Stimulated activated CD4-positive, alpha-beta T cell treated with anti-CD3 and anti-CD28 coated beads, Interleukin-12 subunit alpha, Interleukin-12 subunit beta, amount 100 ng/mL, for 4 hours (primary cell): ENCODE measurements around the gene ATRN.

Experiments
- DNase-seq: peaks from one replicate; pipeline ENCODE4 v3.0.0-alpha.2; 2020

ATRN gene

DNA sequence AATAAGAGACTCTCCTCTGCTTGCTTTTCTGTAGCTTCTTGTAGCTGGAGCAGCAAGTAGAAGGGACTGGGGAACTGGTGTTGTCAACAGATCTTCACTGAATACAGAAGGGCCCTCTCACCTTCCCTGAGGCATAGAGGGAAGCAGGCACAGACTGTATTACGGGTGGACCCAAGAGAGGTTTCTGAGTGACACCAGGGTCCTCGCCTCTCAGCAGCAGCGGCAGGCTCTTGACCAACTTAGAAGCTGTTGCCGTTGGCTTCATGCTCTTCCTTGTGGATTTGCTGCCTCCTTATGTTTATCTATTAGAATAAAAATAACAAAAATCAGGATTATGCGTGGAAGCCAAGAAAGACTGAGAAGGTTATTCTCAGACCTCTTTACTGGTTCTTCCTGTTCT lies 160.7 kb downstream of the ATRN start:
- no peak for DNase-seq

DNA sequence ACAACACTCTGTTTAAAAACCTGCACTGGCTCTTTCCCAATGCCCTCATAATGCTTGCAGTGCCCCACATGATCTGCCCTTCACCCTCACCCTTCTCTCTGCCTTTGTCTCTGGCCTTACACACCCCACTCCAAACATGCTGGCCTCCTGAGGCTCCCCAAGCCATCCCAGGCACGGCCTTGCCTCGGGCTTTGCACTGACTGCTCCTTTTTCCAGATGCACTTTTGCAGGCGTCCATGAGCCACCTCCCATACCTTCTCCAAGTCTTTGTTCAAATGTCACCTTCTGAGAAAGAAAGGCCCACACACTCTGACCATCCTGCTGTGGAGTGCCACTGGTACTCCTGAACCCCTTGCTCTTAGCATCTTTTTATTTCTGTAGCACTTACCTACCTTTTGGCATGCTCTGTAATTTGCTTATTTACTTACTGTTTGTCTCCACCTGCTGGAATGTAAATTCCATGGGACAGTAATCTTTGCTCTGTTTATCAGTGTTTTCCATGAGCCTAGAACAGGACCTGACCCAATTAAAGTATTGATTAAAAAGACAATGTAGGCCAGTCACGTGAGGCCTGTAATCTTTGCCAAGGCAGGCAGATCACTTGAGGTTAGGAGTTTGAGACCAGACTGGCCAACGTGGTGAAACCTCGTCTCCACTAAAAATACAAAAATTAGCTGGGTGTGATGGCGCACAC lies 161.6 kb downstream of the ATRN start:
- no peak for DNase-seq

DNA sequence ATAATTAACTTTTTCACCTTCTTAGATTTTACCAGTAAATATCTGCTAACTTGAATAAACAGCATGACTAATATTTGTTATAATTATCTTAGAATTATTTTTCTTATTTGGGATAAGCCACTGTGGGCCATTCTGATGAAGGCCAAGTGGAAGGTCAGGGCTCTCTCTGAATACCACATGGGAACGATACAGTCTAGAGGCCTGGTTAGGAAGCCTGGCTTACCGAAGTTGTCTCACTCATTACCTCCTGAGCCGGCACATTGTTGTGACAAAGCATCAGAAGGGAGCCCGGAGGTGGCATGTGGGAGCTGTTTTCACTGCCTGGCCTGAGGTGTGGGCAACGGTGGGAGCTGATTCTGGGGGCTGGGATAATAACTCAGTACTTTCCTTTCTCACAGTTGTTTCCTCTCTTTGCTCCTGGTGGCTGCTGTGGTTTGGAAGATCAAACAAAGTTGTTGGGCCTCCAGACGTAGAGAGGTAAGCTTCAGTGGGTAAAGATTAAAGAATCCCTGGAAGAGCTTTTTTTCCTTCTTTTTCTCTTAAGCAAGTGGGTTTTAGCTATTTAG lies 163.2 kb downstream of the ATRN start:
- DNase-seq, result no peak

DNA sequence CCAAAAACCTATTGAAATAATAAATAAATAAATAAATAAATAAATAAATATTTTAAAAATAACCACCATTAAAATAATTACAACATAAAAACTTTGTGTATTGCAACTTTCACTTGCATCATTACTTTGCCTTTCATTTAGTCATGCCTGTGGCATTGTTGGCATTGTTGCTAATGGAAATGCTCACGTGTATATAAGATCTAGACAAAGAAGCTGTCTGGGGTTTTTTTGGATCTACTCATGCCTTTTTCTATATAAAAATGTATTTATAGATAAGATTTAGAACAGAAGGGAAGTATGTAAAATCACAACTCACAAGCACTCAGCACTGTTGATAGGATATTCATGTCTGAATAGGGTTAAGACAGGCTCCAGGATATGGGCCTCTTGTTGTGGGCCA lies 164.5 kb downstream of the ATRN start:
- no peak for DNase-seq

DNA sequence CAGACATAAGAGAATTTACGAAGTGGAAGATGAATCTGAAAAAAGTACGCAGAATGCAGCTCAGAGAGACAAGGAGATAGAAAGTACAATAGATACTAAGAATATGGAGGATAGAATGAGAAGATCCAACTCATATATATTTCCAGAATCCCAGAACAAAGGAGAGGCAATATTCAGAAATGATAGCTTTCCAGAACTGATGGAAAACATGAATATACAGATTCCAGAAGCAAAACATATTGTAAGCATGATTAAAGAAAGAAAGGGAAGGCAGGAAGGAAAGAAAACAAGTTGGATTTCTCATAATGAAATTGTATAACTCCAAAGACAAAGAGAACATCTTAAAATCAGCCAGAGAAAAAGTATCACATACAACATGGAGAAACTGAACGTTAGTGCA lies 169.4 kb downstream of the ATRN start:
- no peak for DNase-seq

DNA sequence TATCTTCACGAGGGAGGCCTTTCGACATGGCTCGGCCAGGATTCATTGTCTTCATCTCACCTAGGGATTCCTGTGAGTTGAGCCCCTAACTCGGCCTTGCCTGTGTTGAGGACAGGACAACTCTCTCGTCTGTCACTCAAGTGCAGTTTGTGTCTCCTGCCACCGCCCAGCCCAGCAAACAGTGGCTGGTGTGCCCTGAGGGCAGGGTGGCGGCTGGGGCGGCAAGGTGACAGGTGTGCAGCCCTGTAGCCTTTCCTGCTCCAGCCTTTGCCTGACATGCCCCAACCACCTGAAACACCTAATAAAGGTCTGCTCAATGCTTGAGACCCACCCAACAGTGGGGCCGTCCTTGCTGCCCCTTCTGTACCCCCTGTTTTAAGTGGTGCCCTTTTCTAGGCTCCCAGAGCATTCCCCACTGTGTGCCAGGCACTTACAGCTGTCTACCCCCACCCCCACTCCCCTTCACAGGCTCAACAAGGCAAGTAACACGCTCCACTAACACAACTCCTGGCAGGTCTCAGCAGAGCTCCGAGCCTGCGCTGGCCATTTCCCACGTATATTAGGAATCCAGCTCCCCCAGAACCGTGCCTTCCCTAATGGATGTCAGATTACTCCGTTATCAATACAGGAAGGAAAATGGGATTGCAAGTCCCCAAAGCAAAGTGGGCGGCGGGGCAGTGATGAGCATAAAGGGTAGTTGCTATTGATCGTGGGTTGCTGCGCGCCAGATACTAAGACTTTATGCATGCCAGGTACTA lies 174.7 kb downstream of the ATRN start:
- no peak for DNase-seq

DNA sequence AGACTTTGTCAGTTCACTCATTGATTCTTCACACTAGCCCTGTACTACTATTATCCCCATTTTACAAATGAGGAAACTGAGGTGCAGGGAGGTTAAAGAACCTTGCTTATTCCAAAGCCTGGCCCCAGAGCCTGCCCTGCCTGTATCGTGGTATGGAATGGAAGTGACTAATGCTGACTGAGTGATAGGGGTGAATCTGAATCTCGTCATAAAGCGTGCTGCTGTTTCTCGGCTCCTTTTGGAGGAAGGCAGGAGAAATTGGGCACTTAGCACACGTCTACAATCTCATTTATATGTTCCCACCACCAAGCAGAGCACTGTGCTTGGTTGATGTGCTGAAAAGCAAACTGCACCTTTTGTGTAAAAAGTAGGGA lies 175.2 kb downstream of the ATRN start:
- DNase-seq, result no peak

DNA sequence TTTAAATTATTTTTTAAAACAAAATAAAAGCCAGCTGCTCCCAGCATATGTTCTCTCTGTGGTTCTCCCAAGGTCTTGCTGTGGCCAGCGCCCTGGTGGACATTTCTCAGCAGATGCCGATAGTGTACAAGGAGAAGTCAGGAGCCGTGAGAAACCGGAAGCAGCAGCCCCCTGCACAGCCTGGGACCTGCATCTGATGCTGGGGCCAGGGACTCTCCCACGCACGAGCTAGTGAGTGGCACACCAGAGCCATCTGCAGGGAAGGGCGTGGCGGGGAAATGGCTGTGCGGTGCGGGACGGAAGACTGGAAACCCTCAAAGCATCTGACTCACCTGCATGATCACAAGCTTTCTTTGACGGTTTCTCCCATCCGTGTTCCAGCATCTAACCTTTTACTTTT lies 175.8 kb downstream of the ATRN start:
- DNase-seq, result no peak

DNA sequence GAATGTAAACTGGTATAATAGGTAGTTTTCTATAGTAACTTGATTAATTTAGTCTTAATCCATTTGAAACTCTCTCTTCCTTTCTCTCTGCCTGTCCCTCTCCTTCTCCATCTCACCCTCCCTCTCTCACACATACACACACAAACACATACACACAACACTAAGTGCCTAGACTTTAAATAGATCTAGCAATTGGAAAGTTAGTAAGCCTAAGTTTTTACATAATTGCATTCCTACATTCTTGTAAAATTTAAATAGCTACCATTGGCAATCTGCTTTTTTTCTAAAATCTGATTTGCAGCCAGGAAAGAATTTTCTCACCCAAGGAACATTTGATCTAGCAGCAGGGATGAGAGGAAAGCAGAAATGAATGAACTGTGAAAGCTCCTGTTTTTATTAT lies 176.7 kb downstream of the ATRN start:
- DNase-seq, result no peak

DNA sequence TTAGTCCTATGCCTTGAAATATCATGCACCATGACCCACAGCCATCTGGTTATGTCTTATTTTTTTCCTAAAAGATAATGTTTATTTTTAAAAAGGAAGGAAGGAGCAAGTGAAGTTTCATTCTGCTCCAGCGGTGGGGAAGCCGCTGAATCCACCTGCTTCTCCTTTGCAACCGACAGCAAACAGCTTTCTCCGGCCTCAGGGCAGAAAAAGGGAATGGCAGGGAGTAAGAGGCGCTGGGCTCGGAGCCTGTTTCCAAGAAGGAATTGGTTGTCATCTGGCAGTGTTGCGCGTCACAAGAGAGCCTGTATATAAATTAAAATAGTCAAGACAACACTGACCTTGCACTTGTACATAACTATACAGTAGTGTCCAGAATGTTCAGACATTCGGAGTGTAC lies 178.1 kb downstream of the ATRN start:
- no peak for DNase-seq

DNA sequence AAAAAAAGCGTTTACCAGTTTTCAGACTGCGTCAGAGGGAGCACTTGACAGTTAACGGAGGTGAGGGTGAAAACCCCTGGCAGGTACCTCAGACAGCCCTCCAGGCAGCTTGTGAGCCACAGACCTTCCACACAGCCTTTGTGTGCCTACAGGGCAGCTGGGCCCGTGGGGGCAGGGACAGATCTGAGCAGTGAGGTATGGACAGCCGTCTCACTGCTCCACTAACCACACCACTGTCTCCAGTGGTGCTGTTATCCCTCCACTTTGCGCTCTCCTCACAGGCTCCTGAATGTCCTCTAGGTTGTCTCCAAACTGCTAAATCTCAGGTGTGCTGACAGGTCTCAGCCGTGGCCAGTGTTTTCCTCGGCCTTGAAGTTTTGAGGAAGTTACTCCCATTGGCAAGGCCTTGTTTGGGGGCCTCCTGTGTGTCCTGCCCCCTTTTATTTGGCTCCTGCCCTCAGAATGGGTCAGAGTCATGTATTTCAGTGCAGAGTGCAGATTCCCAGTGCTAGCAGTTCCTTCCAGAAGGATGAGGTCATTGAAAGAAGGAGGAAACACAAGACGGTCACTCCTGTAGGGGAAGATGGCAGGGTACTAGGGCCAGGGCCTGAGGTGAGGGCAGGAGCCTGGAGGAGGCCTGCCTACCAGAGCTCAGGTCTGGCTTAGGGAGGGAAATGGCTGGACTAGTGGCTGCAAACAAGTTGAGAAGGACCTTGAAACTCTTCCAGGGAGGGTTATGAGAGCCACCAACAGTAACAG lies 180.6 kb downstream of the ATRN start:
- DNase-seq, result no peak

DNA sequence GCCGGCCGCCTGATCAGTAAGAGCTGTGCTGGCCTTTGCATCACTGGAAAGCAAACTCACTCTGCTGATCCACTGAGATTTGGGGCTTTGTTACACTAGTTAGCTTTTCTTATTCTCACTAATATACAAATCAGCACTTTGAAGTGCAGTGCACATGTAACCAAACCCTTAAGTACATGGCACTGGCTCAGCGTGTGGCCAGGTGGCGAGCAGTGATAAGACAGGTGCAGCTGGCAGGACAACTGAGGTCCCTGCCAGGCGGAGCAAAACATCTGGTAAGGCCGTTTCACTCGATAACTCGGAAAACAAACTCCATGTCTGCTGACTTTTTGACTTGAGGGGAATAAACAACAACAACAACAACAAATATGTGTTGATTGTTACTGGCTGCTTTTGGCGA lies 181.4 kb downstream of the ATRN start:
- no peak for DNase-seq

DNA sequence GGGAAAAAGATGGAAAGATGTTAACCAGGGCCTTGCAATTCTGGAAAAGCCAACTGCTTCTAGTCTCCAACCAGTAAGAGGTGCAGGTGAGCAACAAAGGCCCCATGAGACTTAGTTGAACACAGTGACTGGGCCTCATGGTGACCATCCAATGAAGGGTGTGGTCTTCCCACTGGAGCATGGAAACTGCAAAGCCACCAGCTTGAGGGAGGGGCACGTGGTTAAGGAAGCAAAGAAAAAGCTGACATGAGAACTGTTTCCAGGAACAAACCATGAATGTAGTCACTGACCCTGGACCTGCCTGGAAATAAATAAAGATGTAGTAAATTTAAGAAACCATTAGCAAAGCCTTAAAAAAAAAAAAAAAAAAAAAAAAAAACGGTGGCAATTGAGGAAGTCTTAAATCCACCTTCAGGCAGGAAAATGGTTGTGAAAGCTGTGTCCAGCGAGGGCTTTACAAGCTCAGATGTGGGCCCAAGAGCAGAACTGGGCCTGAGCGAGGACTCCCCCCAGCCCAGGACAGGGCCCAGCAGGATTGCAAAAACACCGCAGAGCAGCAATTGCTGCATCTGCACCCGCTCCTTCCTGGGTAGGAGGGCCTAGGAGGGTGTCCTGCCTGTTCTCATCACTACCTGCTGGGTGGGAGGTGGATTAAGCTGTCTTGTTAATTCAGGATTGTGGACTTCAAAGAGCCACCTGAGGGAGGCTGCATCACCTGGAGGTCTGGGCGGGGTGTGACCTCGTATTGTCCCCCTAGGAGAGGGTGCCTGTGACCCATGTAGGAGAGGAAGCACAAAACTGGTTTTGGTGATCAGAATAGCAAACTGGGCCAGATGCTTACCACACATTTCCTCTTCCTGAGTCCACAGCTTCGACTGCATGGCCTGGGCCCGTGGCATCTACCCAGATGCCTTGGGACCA lies 182.1 kb downstream of the ATRN start:
- DNase-seq, result no peak

DNA sequence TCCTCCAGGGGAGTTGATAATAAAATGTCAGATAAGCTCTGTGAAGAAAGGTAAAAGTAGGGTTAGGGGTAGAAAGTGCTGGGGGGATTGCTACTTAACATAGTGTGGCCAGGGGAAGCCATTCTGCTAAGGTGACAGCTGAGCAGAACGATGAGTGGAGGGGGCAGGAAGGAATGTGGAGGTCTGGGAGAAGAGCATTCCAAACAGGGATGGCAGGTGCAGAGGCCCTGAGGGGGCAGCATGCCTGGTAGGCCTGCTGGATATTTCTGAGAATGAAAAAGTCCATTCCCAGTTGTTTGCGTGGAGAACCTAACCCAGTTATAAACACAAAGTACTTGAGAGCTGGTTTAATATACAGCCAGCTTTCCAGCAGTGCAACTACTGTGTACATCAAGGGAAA lies 183.1 kb downstream of the ATRN start:
- DNase-seq, result no peak

DNA sequence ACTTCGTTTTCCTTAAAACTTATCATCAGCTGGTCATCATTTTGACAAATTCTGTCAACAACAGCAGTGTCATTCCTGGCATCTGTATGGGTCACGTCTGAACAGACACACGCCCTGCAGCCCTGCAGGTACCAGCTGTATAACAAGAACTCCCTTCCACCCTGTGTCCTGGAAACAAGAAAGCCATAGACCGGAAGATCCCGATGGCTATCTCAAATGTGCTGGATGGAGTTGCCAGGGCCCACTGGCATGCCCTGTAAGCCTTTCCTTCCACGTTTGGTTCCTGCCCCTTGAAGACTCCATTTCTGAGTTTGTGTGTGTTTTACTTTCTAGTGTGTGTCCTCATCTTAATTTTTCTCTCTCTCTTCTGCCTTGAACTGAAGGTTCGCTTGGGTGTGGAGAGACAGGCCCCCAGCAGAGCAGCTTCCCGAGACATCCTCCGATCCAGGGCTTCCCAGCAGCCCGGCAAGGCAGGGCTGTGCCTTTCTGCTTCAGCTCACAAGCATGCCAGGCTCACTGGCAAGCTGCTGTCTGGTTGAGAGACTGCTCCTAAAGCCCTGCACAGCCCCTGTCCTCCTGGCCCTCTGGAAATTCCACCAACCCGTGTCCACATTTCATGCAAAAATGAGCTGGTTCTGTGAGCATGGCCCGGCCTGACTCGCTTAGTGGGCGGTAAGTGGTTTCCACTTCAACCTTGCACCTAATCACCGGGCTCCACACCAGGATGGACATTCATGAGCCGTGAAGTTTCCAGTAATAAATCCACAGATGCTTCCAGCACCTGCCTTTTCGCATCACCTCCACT lies 183.7 kb downstream of the ATRN start:
- DNase-seq, result no peak

DNA sequence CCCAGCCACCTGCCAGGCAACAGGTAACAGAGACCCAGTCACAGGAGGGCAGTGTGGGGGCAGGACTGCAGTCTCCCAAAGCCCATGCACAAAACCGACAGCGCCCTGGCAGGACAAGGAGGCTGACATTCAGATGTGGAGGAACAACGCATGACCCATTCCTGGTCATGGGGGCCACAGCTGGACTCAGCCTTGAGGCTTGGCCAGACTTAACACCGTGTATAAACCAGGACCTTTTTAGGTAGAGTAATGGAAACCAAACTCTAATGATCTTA lies 184.2 kb downstream of the ATRN start:
- DNase-seq, result no peak

DNA sequence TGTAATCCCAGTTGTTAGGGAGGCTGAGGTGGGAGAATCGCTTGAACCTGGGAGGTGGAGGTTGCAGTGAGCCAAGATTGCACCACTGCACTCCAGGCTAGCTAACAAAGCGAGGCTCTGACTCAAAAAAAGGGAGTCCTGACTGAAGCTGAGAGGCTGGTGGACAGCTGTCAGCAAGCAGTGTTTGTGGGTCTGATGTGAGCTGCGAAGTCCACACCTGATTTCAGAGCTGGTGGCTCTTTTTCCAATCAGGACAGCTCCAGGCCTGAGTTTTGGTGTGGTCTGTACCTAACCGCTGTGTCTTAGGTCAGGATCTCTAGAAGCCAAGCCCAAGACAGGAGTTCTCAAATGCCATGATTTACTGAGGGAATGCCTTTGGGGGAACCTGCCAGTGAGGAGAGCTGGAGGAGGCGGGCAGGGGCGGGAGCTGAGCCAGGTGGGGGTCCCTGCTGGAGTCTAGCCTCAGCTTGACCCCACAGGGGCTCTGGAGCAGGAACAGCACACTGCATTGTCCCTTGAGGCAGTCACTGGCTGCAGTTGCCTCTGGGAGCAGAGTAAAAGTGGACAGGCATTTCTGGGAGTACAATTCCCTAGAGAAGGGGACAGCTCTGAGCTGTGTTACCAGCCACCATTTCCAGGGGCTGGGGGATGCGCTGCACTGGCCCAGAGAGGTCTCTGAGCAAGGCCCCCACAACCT lies 187.3 kb downstream of the ATRN start:
- no peak for DNase-seq

DNA sequence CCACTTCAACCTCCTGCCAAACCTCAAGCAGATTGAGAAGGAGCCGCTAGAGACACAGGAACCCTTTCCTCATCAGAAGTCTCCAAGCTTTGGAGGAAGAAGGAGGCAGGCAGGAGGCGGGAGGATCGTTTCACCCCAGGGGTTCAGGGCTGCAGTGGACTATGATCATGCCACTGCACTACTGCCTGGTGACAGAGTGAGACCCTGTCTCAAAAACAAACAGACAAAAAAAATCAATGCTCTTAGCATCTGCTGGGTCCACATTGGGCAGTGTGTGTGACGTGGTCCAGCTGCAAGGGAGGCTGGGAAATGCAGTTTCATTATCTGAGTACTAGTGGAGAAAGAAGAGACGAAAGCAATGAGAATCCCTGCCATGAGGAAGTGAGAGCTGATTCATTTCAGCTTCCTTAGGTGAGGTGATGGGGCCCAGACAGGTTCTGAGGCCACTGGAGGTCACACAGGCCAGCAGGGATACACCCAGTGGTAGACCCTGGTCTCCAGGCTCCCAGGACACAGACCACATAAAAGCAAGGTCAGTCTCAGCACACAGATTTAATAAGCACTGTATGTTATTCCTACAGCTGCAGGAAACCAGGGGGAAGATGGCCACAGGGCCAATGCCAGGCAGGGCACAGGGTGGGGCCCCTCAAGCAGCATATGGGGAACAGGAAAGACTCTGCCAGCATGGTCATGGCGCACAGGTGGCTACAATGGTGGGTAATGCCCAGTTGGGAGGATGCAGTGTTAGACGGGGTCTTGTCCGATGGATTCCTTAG lies 188.1 kb downstream of the ATRN start:
- DNase-seq, result no peak

DNA sequence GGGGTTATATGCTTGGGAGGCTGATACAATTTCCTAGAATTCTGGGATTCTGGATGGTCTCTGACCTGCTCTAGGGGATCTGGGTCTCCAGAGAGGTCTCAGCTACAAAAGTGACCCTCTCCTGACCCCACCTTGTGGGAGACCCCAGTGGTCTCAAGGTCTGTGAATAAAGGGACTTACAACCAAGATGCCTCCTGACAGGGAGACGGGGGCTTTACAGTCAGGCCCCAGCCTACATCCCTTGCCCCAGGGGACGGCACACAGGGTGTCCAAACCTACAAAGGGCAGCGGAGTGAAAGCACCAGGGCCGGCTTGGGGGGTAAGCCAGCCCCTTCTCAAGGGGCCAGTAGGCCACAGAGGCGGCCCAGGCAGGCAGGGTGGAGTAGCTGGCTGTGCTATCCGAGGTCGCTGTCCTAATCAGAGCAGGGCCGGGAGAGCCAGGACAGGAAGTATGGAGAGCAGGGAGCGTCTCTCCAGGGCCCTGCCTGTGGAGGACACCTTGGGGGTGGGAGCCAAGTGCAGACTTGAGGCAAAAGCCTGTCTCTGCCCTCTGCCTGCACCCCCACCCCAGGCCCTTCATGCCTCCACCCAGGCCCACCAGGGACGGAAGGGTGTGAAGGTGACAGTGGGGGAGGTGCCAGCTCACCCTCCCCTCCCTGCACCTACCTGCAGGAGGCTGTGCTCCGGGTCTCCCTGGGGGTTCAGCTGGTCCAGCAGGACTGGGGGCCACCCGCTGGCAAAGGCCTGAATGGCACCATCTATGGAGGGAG lies 188.9 kb downstream of the ATRN start:
- no peak for DNase-seq
